Common myeloid progenitor, CD34-positive (primary cell): ENCODE data around the gene CCDC183.
"Not testable (repeated sequence)": the region's sequence is repeated elsewhere in the genome, so short reads cannot be mapped to it uniquely, and the experiment has no call there.

Source experiments
- CTCF ChIA-PET: fragments of 350-600 bp; sonication (Branson Sonifier 250); formaldehyde crosslinking; loops from one replicate; lab custom pipeline; 2021; ENCODE audit warnings: antibody characterized with exemption; lab: Charles Lee
- POLR2A ChIA-PET: fragments of 350-600 bp; sonication (Branson Sonifier 250); formaldehyde crosslinking; loops from one replicate; lab custom pipeline; 2021; ENCODE audit warnings: antibody characterized with exemption; lab: Charles Lee
- DNase-seq, 3 donors: peaks; one replicate each; pipeline versions ENCODE4 v3.0.0 to v3.0.0-alpha.2; 2013
- H3K27ac ChIP-seq, 2 experiments: 1 replicate in 1 of 2; 2 replicates in 1 of 2; pipeline ENCODE4 v1.7.0; 2013; ENCODE audit warnings: inconsistent platforms in 2 of 2, low read length in 2 of 2, mild to moderate bottlenecking in 2 of 2, low read depth in 1 of 2, moderate library complexity in 1 of 2; ENCODE audit not compliant: severe bottlenecking in 2 of 2, insufficient read depth in 1 of 2, poor library complexity in 1 of 2
- H3K27me3 ChIP-seq, 5 experiments: replicated peaks in 2 of 5; 1 replicate in 3 of 5; 2 replicates in 2 of 5; pipeline versions ENCODE4 v1.6.1 to v1.7.0; 2013; ENCODE audit warnings: low read length in 4 of 5, mild to moderate bottlenecking in 2 of 5, moderate library complexity in 2 of 5, inconsistent platforms in 1 of 5; ENCODE audit not compliant: insufficient read depth in 5 of 5, control insufficient read depth in 4 of 5
- H3K36me3 ChIP-seq, 4 experiments: 1 replicate in 2 of 4; 2 replicates in 2 of 4; pipeline versions ENCODE4 v1.6.1 to v1.7.0; 2013; ENCODE audit warnings: low read length in 3 of 4, control low read depth in 1 of 4, mild to moderate bottlenecking in 1 of 4; ENCODE audit not compliant: control insufficient read depth in 4 of 4, insufficient read depth in 4 of 4
- H3K4me1 ChIP-seq, 4 experiments: 1 replicate in 3 of 4; 2 replicates in 1 of 4; pipeline versions ENCODE4 v1.6.1 to v1.7.1; 2013; ENCODE audit warnings: low read length in 3 of 4, mild to moderate bottlenecking in 3 of 4, control low read depth in 1 of 4, inconsistent platforms in 1 of 4, moderate library complexity in 1 of 4; ENCODE audit not compliant: control insufficient read depth in 4 of 4, insufficient read depth in 4 of 4; ENCODE audit errors: control extremely low read depth in 1 of 4
- H3K4me3 ChIP-seq, 7 experiments: 1 replicate in 4 of 7; 2 replicates in 3 of 7; pipeline versions ENCODE4 v1.5.1 to v1.7.0; 2013; ENCODE audit warnings: mild to moderate bottlenecking in 7 of 7, low read length in 6 of 7, moderate library complexity in 6 of 7, inconsistent platforms in 2 of 7, low read depth in 2 of 7, control low read depth in 1 of 7; ENCODE audit not compliant: insufficient read depth in 4 of 7, control insufficient read depth in 1 of 7; ENCODE audit errors: extremely low read depth in 1 of 7
- H3K9me3 ChIP-seq, 5 experiments: 1 replicate in 4 of 5; 2 replicates in 1 of 5; pipeline versions ENCODE4 v1.6.1 to v1.7.1; 2013; ENCODE audit warnings: low read length in 4 of 5, mild to moderate bottlenecking in 2 of 5, inconsistent platforms in 1 of 5, low read depth in 1 of 5, moderate library complexity in 1 of 5; ENCODE audit not compliant: control insufficient read depth in 4 of 5, insufficient read depth in 2 of 5; ENCODE audit errors: control extremely low read depth in 1 of 5
- WGBS: methylation state at CpG from one replicate; pipeline ENCODE4 v1.1.5; 2013; ENCODE audit not compliant: insufficient coverage; 5-methylcytosine and 5-hydroxymethylcytosine counted together

Gene CCDC183

DNA sequence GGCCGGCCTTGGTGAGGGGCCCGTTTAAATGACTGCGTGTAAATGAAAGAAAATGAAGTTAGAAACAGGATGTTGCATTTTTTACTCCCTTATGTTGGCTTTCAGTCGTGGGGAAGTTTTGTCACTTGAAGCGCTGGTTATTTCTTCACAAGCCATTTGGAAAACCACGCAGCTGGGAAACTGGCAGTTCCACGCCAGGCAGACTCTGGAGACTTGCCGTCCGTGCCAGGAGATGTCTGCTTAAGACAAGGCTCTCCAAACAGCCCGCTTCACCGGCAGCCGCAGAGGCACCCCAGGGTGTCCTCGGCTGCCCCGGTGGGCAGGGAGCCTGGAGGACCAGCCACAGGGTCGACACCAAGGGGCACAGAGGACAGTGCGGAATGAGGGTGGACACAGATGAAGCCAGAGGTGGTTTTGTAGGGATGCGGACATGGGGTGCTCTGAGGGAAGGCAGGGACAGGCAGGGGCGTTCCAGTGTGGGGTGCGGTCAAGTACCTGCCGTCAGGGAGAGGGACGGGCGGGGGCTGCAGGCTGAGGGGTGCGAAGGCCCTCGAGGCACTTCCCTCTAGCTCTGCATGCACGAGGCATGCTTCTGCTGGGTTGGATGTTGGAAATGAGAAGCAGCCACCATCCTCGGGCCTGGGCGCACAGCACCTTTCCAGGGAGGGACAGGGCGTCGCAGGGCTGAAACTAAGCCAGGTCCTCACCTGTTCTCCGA is 35.0 kb downstream of the CCDC183 start:
- over 99% methylated on average over 26 of the region's 30 CpGs for WGBS
- DNase-seq: no peak
- H3K36me3 ChIP-seq: peaks cover 15 to 74% (median 50%) of the 10 kb centered on the region in 4 experiments
- H3K27me3 ChIP-seq: no peaks in the 10 kb centered on the region
- POLR2A ChIA-PET: no interaction called here
- no peaks in the 10 kb centered on the region for H3K4me1 ChIP-seq
- H3K9me3 ChIP-seq: no peaks in the 10 kb centered on the region
- no peak overlapping the region for H3K4me3 ChIP-seq
- H3K27ac ChIP-seq: no peak overlapping the region
- CTCF ChIA-PET: interaction anchor here (1.6 to 2.6 kb wide), 2 partner anchors 8 to 12 kb away, joined by 5 to 9 read pairs; no protein-coding TSS in a partner anchor

DNA sequence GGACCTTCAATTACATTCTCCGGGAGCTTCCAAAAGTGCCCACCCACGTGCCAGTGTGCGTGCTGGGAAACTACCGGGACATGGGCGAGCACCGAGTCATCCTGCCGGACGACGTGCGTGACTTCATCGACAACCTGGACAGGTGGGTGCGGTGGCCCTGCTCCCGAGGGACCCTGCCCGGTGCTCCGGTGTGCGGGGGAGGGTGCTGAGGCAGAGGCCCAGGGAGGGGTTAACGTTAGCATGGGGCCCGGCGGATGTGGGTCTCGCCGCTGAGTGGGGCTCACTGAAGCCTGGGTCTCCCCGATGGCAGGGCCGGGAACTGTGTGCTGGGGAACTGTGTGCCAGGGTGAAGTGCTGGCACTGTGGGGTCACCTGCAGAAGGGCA is 35.6 kb downstream of the CCDC183 start:
- H3K27me3 ChIP-seq: no peaks in the 10 kb centered on the region
- H3K4me1 ChIP-seq: no peaks in the 10 kb centered on the region
- ChIA-PET CTCF (interaction anchor here (1.6 to 2.7 kb wide), 2 partner anchors 9 to 11 kb away, joined by 5 to 13 read pairs; partner anchors contain the start of gene AJM1), POLR2A (no interaction called here)
- H3K36me3 ChIP-seq: peaks cover 10 to 73% (median 48%) of the 10 kb centered on the region in 4 experiments
- H3K4me3 ChIP-seq: no peak overlapping the region
- WGBS: 96% methylated on average over 20 of the region's 23 CpGs
- no peak for DNase-seq
- H3K9me3 ChIP-seq: no peaks in the 10 kb centered on the region
- H3K27ac ChIP-seq: no peak overlapping the region

DNA sequence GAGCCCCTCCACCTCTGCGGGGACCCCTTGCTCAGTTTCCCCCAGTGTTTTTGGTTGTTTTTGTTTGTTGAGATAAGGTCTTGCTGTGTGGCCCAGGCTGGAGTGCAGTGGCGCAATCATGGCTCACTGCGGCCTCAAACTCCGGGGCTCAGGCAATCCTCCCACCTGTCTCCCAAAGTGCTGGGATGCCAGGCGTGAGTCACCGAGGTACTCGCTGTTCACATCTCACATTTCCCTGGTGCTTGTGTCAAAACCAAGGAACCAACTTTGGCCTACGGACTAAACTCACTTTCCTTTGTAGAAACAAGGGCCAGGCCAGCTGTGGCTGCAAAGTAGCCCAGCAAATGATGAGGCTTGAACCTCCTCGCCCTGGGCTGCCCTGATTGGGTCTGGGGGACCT is 36.4 kb downstream of the CCDC183 start:
- Histone ChIP-seq H3K9me3 (no peaks in the 10 kb centered on the region), H3K36me3 (peaks cover 10 to 65% (median 44%) of the 10 kb centered on the region in 4 experiments), H3K4me1 (no peaks in the 10 kb centered on the region), H3K4me3 (no peak overlapping the region), H3K27ac (no peak overlapping the region), H3K27me3 (no peaks in the 10 kb centered on the region)
- WGBS: 98% methylated on average over 9 of the region's 9 CpGs
- DNase-seq: no peak
- POLR2A ChIA-PET: interaction anchor here (0.6 kb wide), 2 partner anchors 52 to 54 kb away, joined by 3 read pairs; no protein-coding TSS in a partner anchor
- CTCF ChIA-PET: interaction anchor here (1.6 to 2.7 kb wide), 2 partner anchors 10 kb away, joined by 5 to 13 read pairs; partner anchors contain the start of gene AJM1

DNA sequence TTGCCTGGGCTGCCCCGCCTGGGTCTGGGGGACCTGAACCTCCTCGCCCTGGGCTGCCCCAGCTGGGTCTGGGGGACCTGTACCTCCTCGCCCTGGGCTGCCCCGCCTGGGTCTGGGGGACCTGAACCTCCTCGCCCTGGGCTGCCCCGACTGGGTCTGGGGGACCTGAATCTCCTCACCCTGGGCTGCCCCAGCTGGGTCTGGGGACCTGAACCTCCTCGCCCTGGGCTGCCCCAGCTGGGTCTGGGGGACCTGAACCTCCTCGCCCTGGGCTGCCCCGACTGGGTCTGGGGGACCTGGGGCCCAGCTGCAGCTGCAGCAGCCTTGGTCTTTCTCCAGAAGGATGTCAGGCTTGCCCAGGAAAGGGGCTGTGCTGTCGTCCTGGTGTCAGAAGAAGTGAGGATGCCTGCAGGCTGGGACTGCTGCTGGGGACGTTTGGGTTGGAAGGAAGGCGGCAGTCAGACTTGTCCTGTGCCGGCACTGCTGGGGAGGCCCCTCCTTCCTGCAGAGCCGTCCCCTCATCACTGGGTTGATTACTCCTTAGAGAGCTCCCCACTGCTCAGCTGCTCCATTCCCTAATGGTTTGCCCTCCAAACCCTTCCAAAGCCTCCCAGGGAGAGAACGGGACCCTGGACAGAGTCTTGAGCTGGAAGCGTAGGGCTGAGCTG is 37.4 kb downstream of the CCDC183 start:
- not testable (repeated sequence) for H3K9me3 ChIP-seq, H3K27ac ChIP-seq, H3K4me3 ChIP-seq, DNase-seq, H3K27me3 ChIP-seq, H3K4me1 ChIP-seq
- H3K36me3 ChIP-seq: peaks cover 10 to 61% (median 40%) of the 10 kb centered on the region in 4 experiments
- 98% methylated on average over 13 of the region's 16 CpGs for WGBS
- CTCF ChIA-PET: interaction anchor here (2.7 kb wide), 1 partner anchor 9 kb away, joined by 13 read pairs; the partner anchor contains the start of gene AJM1
- POLR2A ChIA-PET: interaction anchor here (0.6 kb wide), 1 partner anchor 51 kb away, joined by 3 read pairs; no protein-coding TSS in a partner anchor

DNA sequence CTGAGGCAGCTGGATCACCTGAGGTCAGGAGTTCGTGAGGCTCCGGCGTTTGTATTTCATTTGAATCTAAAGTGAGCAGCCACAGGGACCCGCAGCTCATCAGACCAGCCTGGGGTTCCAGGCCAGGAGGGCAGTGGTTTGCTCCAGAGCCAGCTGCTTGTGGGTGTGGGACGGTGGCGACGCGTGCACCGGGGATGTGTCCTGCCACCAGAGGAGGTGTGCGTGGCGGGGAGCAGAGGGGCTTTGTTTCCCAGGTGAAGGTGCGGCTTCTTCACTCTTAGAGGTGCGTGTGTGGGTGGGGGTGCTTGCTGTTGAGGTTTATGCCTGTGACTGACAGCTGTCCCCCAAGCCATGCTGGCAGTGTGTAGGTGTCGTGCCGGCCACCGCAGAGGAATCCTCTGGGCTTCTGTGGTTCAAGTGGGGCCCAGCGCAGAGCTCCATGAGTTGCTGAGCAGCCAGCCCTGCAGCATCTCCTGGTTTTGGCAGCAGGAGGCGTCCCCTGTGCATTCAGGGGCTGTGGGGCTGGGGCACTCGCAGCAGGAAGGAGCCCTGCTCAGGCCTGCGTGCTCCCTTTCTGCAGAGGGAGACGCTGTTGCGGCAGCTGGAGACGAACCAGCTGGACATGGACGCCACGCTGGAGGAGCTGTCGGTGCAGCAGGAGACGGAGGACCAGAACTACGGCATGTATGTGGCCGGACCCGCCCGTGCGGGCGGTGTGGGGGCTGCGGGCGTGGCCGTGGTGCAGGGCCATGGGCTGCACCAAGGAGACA is 39.2 kb downstream of the CCDC183 start:
- Histone ChIP-seq H3K4me1 (no peaks in the 10 kb centered on the region), H3K27ac (no peak overlapping the region), H3K9me3 (no peaks in the 10 kb centered on the region), H3K36me3 (peaks cover 6 to 57% (median 35%) of the 10 kb centered on the region in 4 experiments), H3K27me3 (no peaks in the 10 kb centered on the region), H3K4me3 (no peak overlapping the region)
- WGBS: over 99% methylated on average over 30 of the region's 36 CpGs
- ChIA-PET POLR2A (interaction anchor here (0.6 to 1.0 kb wide), 4 partner anchors 13 to 357 kb away, joined by 3 to 7 read pairs (median 5); no protein-coding TSS in a partner anchor), CTCF (interaction anchor here (0.8 to 0.9 kb wide), 2 partner anchors 9 to 108 kb away, joined by 3 read pairs; no protein-coding TSS in a partner anchor)
- DNase-seq: no peak

- H3K27me3 ChIP-seq: no peaks in the 10 kb centered on the region
- peaks cover 2 to 48% (median 29%) of the 10 kb centered on the region in 4 experiments for H3K36me3 ChIP-seq
- H3K9me3 ChIP-seq: no peaks in the 10 kb centered on the region
- H3K4me1 ChIP-seq: peaks cover 0 to 3% (median under 1%) of the 10 kb centered on the region in 4 experiments
- no peak overlapping the region for H3K27ac ChIP-seq
- ChIA-PET POLR2A (interaction anchor here (0.7 to 1.0 kb wide), 2 partner anchors 12 to 16 kb away, joined by 3 to 4 read pairs; no protein-coding TSS in a partner anchor), CTCF (interaction anchor here (0.7 to 1.0 kb wide), 3 partner anchors 8 to 199 kb away, joined by 3 to 4 read pairs (median 3); no protein-coding TSS in a partner anchor)
- H3K4me3 ChIP-seq: no peak overlapping the region
- no peak for DNase-seq
- WGBS: 96% methylated on average over 19 of the region's 21 CpGs
Observed at GRCh38 chr9:136835932-136836904, 40.1 kb downstream of the CCDC183 start.
